Measurements from ENCODE around the gene EHD4. TPM values are rescaled to one million over a fixed set of nuclear protein-coding genes. Genes with fewer than 3 reads are reported as not detected.
A peak's percentile ranks its signal among the peaks of the same experiment; 100 is the strongest.

The EHD4 gene
- polyA plus RNA-seq, 2 of the 4 experiments (the other 2 are of a cell fraction), result 8.2 to 9.0 TPM

GRCh38 chr15:41928637-41929620 is 43.4 kb downstream of the EHD4 start:
- 47% methylated on average over 15 of the region's 16 CpGs for WGBS (ENCODE audit: missing lambda C conversion rate)
- peak in 1 of 2 experiments; percentile 32; a peak in 3 of 6 replicates for ATAC-seq
- ChIA-PET CTCF (interaction anchor here (1.1 to 1.6 kb wide), 2 partner anchors 44 to 209 kb away, joined by 3 to 4 read pairs; partner anchors contain the start of gene EHD4), POLR2A (interaction anchor here (1.4 to 1.7 kb wide), 2 partner anchors 42 to 44 kb away, joined by 4 to 6 read pairs; partner anchors contain the start of gene EHD4)
- peak in 1 of 2 experiments; percentile 56 for DNase-seq (ENCODE audit: low read depth in 1 of 2, low spot score in 1 of 2)
- Histone ChIP-seq H3K4me1 (peaks cover 71% of the 10 kb centered on the region), H3K27ac (peak overlapping the region; percentile 70 to 78), H3K4me2 (peak overlapping the region; percentile 69), H3K9me3 (no peaks in the 10 kb centered on the region), H3K4me3 (no peak overlapping the region)
- TF ChIP-seq, protein P1, sequence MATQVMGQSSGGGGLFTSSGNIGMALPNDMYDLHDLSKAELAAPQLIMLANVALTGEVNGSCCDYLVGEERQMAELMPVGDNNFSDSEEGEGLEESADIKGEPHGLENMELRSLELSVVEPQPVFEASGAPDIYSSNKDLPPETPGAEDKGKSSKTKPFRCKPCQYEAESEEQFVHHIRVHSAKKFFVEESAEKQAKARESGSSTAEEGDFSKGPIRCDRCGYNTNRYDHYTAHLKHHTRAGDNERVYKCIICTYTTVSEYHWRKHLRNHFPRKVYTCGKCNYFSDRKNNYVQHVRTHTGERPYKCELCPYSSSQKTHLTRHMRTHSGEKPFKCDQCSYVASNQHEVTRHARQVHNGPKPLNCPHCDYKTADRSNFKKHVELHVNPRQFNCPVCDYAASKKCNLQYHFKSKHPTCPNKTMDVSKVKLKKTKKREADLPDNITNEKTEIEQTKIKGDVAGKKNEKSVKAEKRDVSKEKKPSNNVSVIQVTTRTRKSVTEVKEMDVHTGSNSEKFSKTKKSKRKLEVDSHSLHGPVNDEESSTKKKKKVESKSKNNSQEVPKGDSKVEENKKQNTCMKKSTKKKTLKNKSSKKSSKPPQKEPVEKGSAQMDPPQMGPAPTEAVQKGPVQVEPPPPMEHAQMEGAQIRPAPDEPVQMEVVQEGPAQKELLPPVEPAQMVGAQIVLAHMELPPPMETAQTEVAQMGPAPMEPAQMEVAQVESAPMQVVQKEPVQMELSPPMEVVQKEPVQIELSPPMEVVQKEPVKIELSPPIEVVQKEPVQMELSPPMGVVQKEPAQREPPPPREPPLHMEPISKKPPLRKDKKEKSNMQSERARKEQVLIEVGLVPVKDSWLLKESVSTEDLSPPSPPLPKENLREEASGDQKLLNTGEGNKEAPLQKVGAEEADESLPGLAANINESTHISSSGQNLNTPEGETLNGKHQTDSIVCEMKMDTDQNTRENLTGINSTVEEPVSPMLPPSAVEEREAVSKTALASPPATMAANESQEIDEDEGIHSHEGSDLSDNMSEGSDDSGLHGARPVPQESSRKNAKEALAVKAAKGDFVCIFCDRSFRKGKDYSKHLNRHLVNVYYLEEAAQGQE (IDR thresholded peaks at IDR 0.05), result no peak
- TF ChIP-seq CBX2 (IDR thresholded peaks at IDR 0.05; ENCODE audit: borderline replicate concordance, low read depth), result no peak
- TF ChIP-seq RAD21 (conservative IDR thresholded peaks at IDR 0.05 in 1 of 2, IDR thresholded peaks at IDR 0.05 in 1 of 2), result no peak
- TF ChIP-seq, protein P2, sequence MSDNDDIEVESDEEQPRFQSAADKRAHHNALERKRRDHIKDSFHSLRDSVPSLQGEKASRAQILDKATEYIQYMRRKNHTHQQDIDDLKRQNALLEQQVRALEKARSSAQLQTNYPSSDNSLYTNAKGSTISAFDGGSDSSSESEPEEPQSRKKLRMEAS (IDR thresholded peaks at IDR 0.05), result no peak
- TF ChIP-seq RCOR1 (IDR thresholded peaks at IDR 0.05; ENCODE audit: low read depth, low read length), result no peak
- no peak for TF ChIP-seq ESRRA (IDR thresholded peaks at IDR 0.05; ENCODE audit: borderline replicate concordance, low read length)
- TF ChIP-seq, protein P3, sequence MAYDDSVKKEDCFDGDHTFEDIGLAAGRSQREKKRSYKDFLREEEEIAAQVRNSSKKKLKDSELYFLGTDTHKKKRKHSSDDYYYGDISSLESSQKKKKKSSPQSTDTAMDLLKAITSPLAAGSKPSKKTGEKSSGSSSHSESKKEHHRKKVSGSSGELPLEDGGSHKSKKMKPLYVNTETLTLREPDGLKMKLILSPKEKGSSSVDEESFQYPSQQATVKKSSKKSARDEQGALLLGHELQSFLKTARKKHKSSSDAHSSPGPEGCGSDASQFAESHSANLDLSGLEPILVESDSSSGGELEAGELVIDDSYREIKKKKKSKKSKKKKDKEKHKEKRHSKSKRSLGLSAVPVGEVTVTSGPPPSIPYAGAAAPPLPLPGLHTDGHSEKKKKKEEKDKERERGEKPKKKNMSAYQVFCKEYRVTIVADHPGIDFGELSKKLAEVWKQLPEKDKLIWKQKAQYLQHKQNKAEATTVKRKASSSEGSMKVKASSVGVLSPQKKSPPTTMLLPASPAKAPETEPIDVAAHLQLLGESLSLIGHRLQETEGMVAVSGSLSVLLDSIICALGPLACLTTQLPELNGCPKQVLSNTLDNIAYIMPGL (CRISPR knock-in tag; IDR thresholded peaks at IDR 0.05; ENCODE audit: borderline replicate concordance), result no peak
- no peak for TF ChIP-seq HOXB13 (CRISPR knock-in tag; IDR thresholded peaks at IDR 0.05; ENCODE audit: low read depth)
- no peak for TF ChIP-seq ATOH8 (CRISPR knock-in tag; IDR thresholded peaks at IDR 0.05; ENCODE audit: low read depth)
- no peak for TF ChIP-seq NPAS2 (CRISPR knock-in tag; IDR thresholded peaks at IDR 0.05; ENCODE audit: borderline replicate concordance)
- no peak for TF ChIP-seq EHF (CRISPR knock-in tag; IDR thresholded peaks at IDR 0.05)
- no peak for TF ChIP-seq NFE2L2 (conservative IDR thresholded peaks at IDR 0.05; ENCODE audit: low read length)
- no peak for TF ChIP-seq POLR2A (IDR thresholded peaks at IDR 0.05; ENCODE audit: low read length)
- no peak for TF ChIP-seq CHD2 (IDR thresholded peaks at IDR 0.05; ENCODE audit: low read length, partially characterized antibody)
- TF ChIP-seq GATA3 (IDR thresholded peaks at IDR 0.05; ENCODE audit: borderline replicate concordance), result no peak
- FAIRE-seq, result no peak

DNA sequence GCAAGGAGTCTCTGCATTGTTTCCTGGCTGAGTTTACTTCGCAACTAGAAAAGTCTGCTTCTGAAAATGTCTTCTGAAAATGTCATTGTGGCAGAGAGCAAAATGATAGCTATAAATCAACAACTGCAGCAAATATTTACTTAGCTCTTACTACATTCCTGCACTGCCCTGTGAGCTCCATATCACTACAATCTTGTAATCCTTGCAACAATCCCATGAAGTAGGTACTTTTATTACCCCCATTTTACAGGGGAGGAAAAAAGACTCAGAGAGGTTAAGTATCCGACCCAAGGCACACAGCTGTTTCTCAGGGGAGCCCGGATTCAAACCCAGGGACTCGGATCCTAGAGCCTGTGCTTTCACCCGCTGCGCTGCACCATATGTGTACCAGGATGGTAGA is 44.3 kb downstream of the EHD4 start:
- no peak for FAIRE-seq
- no peak overlapping the region for H3K4me3 ChIP-seq
- CTCF ChIA-PET, result no interaction called here
- peak overlapping the region; percentile 69 for H3K4me2 ChIP-seq
- H3K4me1 ChIP-seq, result peaks cover 70% of the 10 kb centered on the region
- peak overlapping the region; percentile 70 to 78 for H3K27ac ChIP-seq
- 28% methylated on average over 6 of the region's 6 CpGs for WGBS (ENCODE audit: missing lambda C conversion rate)
- ATAC-seq, result peak; percentile 35 to 64; a peak in 4 of 6 replicates
- POLR2A ChIA-PET, result interaction anchor here (0.6 to 1.7 kb wide), 3 partner anchors 13 to 45 kb away, joined by 3 to 6 read pairs (median 4); partner anchors contain the start of gene EHD4
- no peaks in the 10 kb centered on the region for H3K9me3 ChIP-seq
- peak; percentile 31 to 83 for DNase-seq (ENCODE audit: low read depth in 1 of 2, low spot score in 1 of 2)
- TF ChIP-seq E2F6 (IDR thresholded peaks at IDR 0.05; ENCODE audit: borderline replicate concordance, low read depth) (no peak), ZNF302 (CRISPR knock-in tag; IDR thresholded peaks at IDR 0.05) (no peak), TP53 (CRISPR knock-in tag; IDR thresholded peaks at IDR 0.05) (no peak), CEBPB (IDR thresholded peaks at IDR 0.05) (peak in 1 of 2 experiments; percentile 61; a peak in 2 of 4 replicates), HES2 (IDR thresholded peaks at IDR 0.05) (no peak), FOSB (CRISPR knock-in tag; IDR thresholded peaks at IDR 0.05) (no peak), ZFP36 (IDR thresholded peaks at IDR 0.05; ENCODE audit: borderline replicate concordance, partially characterized antibody) (peak; percentile 83), EHMT2 (IDR thresholded peaks at IDR 0.05; ENCODE audit: low read depth) (no peak), KDM1A (IDR thresholded peaks at IDR 0.05; ENCODE audit: low read depth) (0 out of 2 replicates have a peak, but pooled peaks have one; percentile 32), FOSL2 (IDR thresholded peaks at IDR 0.05) (no peak), FOSL2 (CRISPR knock-in tag; IDR thresholded peaks at IDR 0.05) (peak; percentile 54; the same call in 1 of the 2 replicates), GATA3 (IDR thresholded peaks at IDR 0.05; ENCODE audit: borderline replicate concordance) (peak; percentile 93)
- TF ChIP-seq, protein P4, sequence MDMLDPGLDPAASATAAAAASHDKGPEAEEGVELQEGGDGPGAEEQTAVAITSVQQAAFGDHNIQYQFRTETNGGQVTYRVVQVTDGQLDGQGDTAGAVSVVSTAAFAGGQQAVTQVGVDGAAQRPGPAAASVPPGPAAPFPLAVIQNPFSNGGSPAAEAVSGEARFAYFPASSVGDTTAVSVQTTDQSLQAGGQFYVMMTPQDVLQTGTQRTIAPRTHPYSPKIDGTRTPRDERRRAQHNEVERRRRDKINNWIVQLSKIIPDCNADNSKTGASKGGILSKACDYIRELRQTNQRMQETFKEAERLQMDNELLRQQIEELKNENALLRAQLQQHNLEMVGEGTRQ (IDR thresholded peaks at IDR 0.05), result no peak

Data from A549 (cell line).